Esophagus squamous epithelium (tissue), 5 donors: ENCODE results near the gene UBR2. TPM values are rescaled to one million over a fixed set of nuclear protein-coding genes. Genes with fewer than 3 reads are reported as not detected.

Experiments used
- DNase-seq: peaks from one replicate; lab custom pipeline; 2025; lab: John Stamatoyannopoulos, UW
- H3K27ac ChIP-seq, 4 donors: fragments of 200-600 bp; sonication (generic); one replicate each; pipeline ENCODE4 v1.5.1; 2016 to 2019; ENCODE audit warnings: mild to moderate bottlenecking in 1 of 4
- H3K27me3 ChIP-seq, 4 donors: fragments of 200-600 bp; sonication (generic); 1 replicate in 3 of 4; 2 replicates in 1 of 4; pipeline versions ENCODE4 v1.5.1 to v1.6.0; 2017 to 2021; ENCODE audit warnings: antibody characterized with exemption in 1 of 4
- H3K36me3 ChIP-seq, 3 donors: fragments of 200-600 bp; sonication (generic); one replicate each; pipeline ENCODE4 v1.5.1; 2016 to 2019
- H3K4me1 ChIP-seq, 3 donors: fragments of 200-600 bp; sonication (generic); one replicate each; pipeline ENCODE4 v1.5.1; 2017 to 2019
- H3K4me3 ChIP-seq, 4 donors: fragments of 200-600 bp; sonication (generic); 1 replicate in 3 of 4; 2 replicates in 1 of 4; pipeline ENCODE4 v1.5.1; 2016 to 2019; ENCODE audit warnings: mild to moderate bottlenecking in 2 of 4, moderate library complexity in 1 of 4
- H3K9me3 ChIP-seq, 3 donors: fragments of 200-600 bp; sonication (generic); one replicate each; pipeline ENCODE4 v1.5.1; 2016 to 2019
- CTCF ChIP-seq, 6 experiments: fragments of 450-650 bp in 4 of 6; fragments of 200-600 bp in 2 of 6; sonication (generic) in 2 of 6; IDR thresholded peaks; one replicate each; pipeline ENCODE4 v1.5.1; 2016 to 2019; ENCODE audit warnings: antibody characterized with exemption in 6 of 6, mild to moderate bottlenecking in 4 of 6, moderate library complexity in 4 of 6
- POLR2A ChIP-seq, 4 donors: fragments of 450-650 bp; IDR thresholded peaks; one replicate each; pipeline ENCODE4 v1.6.1; 2017; ENCODE audit warnings: antibody characterized with exemption in 4 of 4, mild to moderate bottlenecking in 4 of 4, moderate library complexity in 3 of 4
- WGBS, 2 donors: methylation state at CpG; one replicate each; pipeline ENCODE4 v1.1.5; 2018; 5-methylcytosine and 5-hydroxymethylcytosine counted together
- intact Hi-C: fragments of 100-400 bp; cut with DNase I; formaldehyde crosslinking; loops from one replicate; pipeline ENCODE4 v1.15.0; 2022
- total RNA-seq, 4 donors: library from RNA; depleted of rRNA; stranded (reverse); fragments of >200 nt; gene quantifications; one replicate each; pipeline ENCODE4 v1.1.0, GENCODE V29; 2016
- donor health status: DM: yes; HTN: yes; CAD: no.

UBR2 gene
- total RNA-seq, 4 donors from 2014 or later, result 14.0 to 25.9 (median 20.4) TPM

- WGBS, 2 donors, result 75 to 89% methylated on average over 3 to 5 of the region's 6 CpGs
- intact Hi-C loops, result loop anchor here (10.0 kb wide), 1 partner anchor 152 kb away; the partner anchor contains the start of gene RPL7L1
- Histone ChIP-seq H3K36me3 (no peaks in the 10 kb centered on the region), H3K27me3 (no peaks in the 10 kb centered on the region), H3K9me3 (no peaks in the 10 kb centered on the region), H3K4me1 (peaks cover 7 to 23% (median 14%) of the 10 kb centered on the region in 3 donors), H3K4me3 (no peak within 1 kb of the TSS), H3K27ac (no peak within 1 kb of the TSS)
- no peak for DNase-seq
- no peak for TF ChIP-seq CTCF (IDR thresholded peaks at IDR 0.05)
- TF ChIP-seq POLR2A (IDR thresholded peaks at IDR 0.05), result no peak
Observed at GRCh38 chr6:42722497-42722896, 158.7 kb downstream of the UBR2 start, which contains the start of gene PRPH2. Gene PRPH2, minus strand, starts transcription at chr6:42722597. Its CDS starts 263 bp downstream, at chr6:42722334.

- TF ChIP-seq POLR2A (IDR thresholded peaks at IDR 0.05) (no peak), CTCF (IDR thresholded peaks at IDR 0.05) (no peak)
- Histone ChIP-seq H3K27ac (no peak overlapping the region), H3K4me1 (peaks cover 7 to 25% (median 15%) of the 10 kb centered on the region in 3 donors), H3K4me3 (no peak overlapping the region), H3K9me3 (no peaks in the 10 kb centered on the region), H3K36me3 (no peaks in the 10 kb centered on the region), H3K27me3 (no peaks in the 10 kb centered on the region)
- no peak for DNase-seq
- intact Hi-C loops, result loop anchor here (5.0 to 10.0 kb wide), 2 partner anchors 63 to 150 kb away; partner anchors contain the start of gene RPL7L1
Observed at GRCh38 chr6:42724825-42725224, 161.0 kb downstream of the UBR2 start.

GRCh38 chr6:42726026-42726425, 162.2 kb downstream of the UBR2 start:
- DNase-seq, result no peak
- intact Hi-C loops, result loop anchor here (5.0 to 10.0 kb wide), 2 partner anchors 64 to 149 kb away; partner anchors contain the start of gene RPL7L1
- Histone ChIP-seq H3K27me3 (no peaks in the 10 kb centered on the region), H3K36me3 (no peaks in the 10 kb centered on the region), H3K4me1 (peaks cover 7 to 25% (median 15%) of the 10 kb centered on the region in 3 donors), H3K27ac (peak overlapping the region; percentile 62 to 89 (median 86)), H3K9me3 (no peaks in the 10 kb centered on the region), H3K4me3 (peak overlapping the region in 2 of 4 donors; percentile 59 to 61)
- no peak for TF ChIP-seq CTCF (IDR thresholded peaks at IDR 0.05)
- no peak for TF ChIP-seq POLR2A (IDR thresholded peaks at IDR 0.05)

- WGBS, 2 donors, result 1 to 3% methylated on average over 14 of the region's 14 CpGs
- Histone ChIP-seq H3K36me3 (no peaks in the 10 kb centered on the region), H3K9me3 (no peaks in the 10 kb centered on the region), H3K4me1 (peaks cover 7 to 25% (median 15%) of the 10 kb centered on the region in 3 donors), H3K4me3 (peak overlapping the region; percentile 24 to 61 (median 53)), H3K27me3 (no peaks in the 10 kb centered on the region), H3K27ac (peak overlapping the region; percentile 62 to 89 (median 86))
- TF ChIP-seq POLR2A (IDR thresholded peaks at IDR 0.05) (no peak), CTCF (IDR thresholded peaks at IDR 0.05) (peak; percentile 84 to 97 (median 94))
- peak; percentile 20 for DNase-seq
- intact Hi-C loops, result loop anchor here (5.0 to 10.0 kb wide), 2 partner anchors 64 to 148 kb away; partner anchors contain the start of gene RPL7L1
Observed at GRCh38 chr6:42726485-42727086, 162.8 kb downstream of the UBR2 start.

GRCh38 chr6:42727087-42727611, 163.3 kb downstream of the UBR2 start:
- 0 to 50% methylated on average over 2 of the region's 52 CpGs for WGBS, 2 donors
- Histone ChIP-seq H3K4me1 (peaks cover 7 to 25% (median 15%) of the 10 kb centered on the region in 3 donors), H3K36me3 (no peaks in the 10 kb centered on the region), H3K9me3 (no peaks in the 10 kb centered on the region), H3K27ac (peak overlapping the region; percentile 62 to 89 (median 86)), H3K4me3 (peak overlapping the region; percentile 24 to 61 (median 53)), H3K27me3 (no peaks in the 10 kb centered on the region)
- TF ChIP-seq POLR2A (IDR thresholded peaks at IDR 0.05) (no peak), CTCF (IDR thresholded peaks at IDR 0.05) (no peak)
- intact Hi-C loops, result loop anchor here (5.0 to 10.0 kb wide), 2 partner anchors 65 to 148 kb away; partner anchors contain the start of gene RPL7L1
- DNase-seq, result no peak
